SK-N-SH treated with all-trans-retinoic acid at 6 μM for 48 hours (cell line): ENCODE data around the gene PIK3CD.

Experiments used
- ARNTL ChIP-seq: fragments of 450-650 bp; formaldehyde crosslinking; IDR thresholded peaks from 2 replicates; pipeline ENCODE4 v1.5.0; 2020; ENCODE audit warnings: low read depth, mild to moderate bottlenecking, moderate library complexity, borderline replicate concordance
- CREB5 ChIP-seq: fragments of 250-450 bp; sonication (Bioruptor Pico); IDR thresholded peaks from 2 replicates; pipeline ENCODE4 v1.5.1; 2020; ENCODE audit warnings: low read depth, mild to moderate bottlenecking, moderate library complexity
- GLIS3 ChIP-seq: fragments of 250-450 bp; sonication (Bioruptor Pico); IDR thresholded peaks from 2 replicates; pipeline ENCODE4 v1.5.0; 2020; ENCODE audit warnings: mild to moderate bottlenecking, moderate library complexity
- ISL1 ChIP-seq: fragments of 250-450 bp; sonication (Bioruptor Pico); IDR thresholded peaks from 2 replicates; pipeline ENCODE4 v2.1.2; 2022; ENCODE audit warnings: mild to moderate bottlenecking, moderate library complexity
- OSR1 ChIP-seq: fragments of 250-450 bp; sonication (Bioruptor Pico); IDR thresholded peaks from 2 replicates; pipeline ENCODE4 v1.8.0; 2022; ENCODE audit warnings: moderate library complexity, mild to moderate bottlenecking, inconsistent platforms
- PATZ1 ChIP-seq: fragments of 250-450 bp; sonication (Bioruptor Pico); IDR thresholded peaks from 2 replicates; pipeline ENCODE4 v1.8.0; 2020; ENCODE audit warnings: mild to moderate bottlenecking, moderate library complexity, borderline replicate concordance
- POU6F1 ChIP-seq: fragments of 250-450 bp; sonication (Bioruptor Pico); IDR thresholded peaks from 2 replicates; pipeline ENCODE4 v1.8.0; 2021; ENCODE audit warnings: low read depth, mild to moderate bottlenecking, moderate library complexity, borderline replicate concordance
- PPARA ChIP-seq: fragments of 250-450 bp; sonication (Bioruptor Pico); IDR thresholded peaks from 2 replicates; pipeline ENCODE4 v1.5.0; 2020; ENCODE audit warnings: mild to moderate bottlenecking, borderline replicate concordance
- RARB ChIP-seq: fragments of 250-450 bp; sonication (Bioruptor Pico); IDR thresholded peaks from 2 replicates; pipeline ENCODE4 v1.8.0; 2021; ENCODE audit warnings: mild to moderate bottlenecking, moderate library complexity
- SNAI2 ChIP-seq: fragments of 250-450 bp; sonication (Bioruptor Pico); IDR thresholded peaks from 2 replicates; pipeline ENCODE4 v1.5.0; 2020; ENCODE audit warnings: mild to moderate bottlenecking, moderate library complexity
- TOX ChIP-seq: fragments of 250-450 bp; sonication (Bioruptor Pico); IDR thresholded peaks from 2 replicates; pipeline ENCODE4 v1.8.0; 2021; ENCODE audit warnings: mild to moderate bottlenecking, moderate library complexity, borderline replicate concordance
- ZC3H10 ChIP-seq: fragments of 250-450 bp; sonication (Bioruptor Pico); IDR thresholded peaks from 2 replicates; pipeline ENCODE4 v1.5.1; 2021; ENCODE audit warnings: mild to moderate bottlenecking, moderate library complexity
- ZFP30 ChIP-seq: fragments of 450-650 bp; formaldehyde crosslinking; IDR thresholded peaks from 2 replicates; pipeline ENCODE4 v1.5.0; 2022; ENCODE audit warnings: mild to moderate bottlenecking, moderate library complexity
- ZNF70 ChIP-seq: fragments of 450-650 bp; formaldehyde crosslinking; IDR thresholded peaks from 2 replicates; pipeline ENCODE4 v1.5.0; 2020; ENCODE audit warnings: mild to moderate bottlenecking, moderate library complexity

- no peak for TF ChIP-seq CREB5 (CRISPR knock-in tag)
- TF ChIP-seq GLIS3 (CRISPR knock-in tag), result no peak
- no peak for TF ChIP-seq TOX
- TF ChIP-seq PATZ1, result peak; percentile 47; the same call in 1 of the 2 replicates
- TF ChIP-seq OSR1, result no peak
- TF ChIP-seq SNAI2 (CRISPR knock-in tag), result no peak
- TF ChIP-seq ISL1 (CRISPR knock-in tag), result no peak
- TF ChIP-seq ARNTL, result no peak
- no peak for TF ChIP-seq ZFP30
- no peak for TF ChIP-seq RARB (CRISPR knock-in tag)
- no peak for TF ChIP-seq PPARA (CRISPR knock-in tag)
- TF ChIP-seq ZNF70 (CRISPR knock-in tag), result no peak
- no peak for TF ChIP-seq ZC3H10 (CRISPR knock-in tag)
- no peak for TF ChIP-seq POU6F1 (CRISPR knock-in tag)
These were observed 35.8 kb downstream of the PIK3CD start for GRCh38 chr1:9687120-9687873.
